Measurements from ENCODE around the gene ATP5F1D.

Gene ATP5F1D

GRCh38 chr19:1261538-1261797 is 19.9 kb downstream of the ATP5F1D start:
- TF ChIP-seq, protein P1, sequence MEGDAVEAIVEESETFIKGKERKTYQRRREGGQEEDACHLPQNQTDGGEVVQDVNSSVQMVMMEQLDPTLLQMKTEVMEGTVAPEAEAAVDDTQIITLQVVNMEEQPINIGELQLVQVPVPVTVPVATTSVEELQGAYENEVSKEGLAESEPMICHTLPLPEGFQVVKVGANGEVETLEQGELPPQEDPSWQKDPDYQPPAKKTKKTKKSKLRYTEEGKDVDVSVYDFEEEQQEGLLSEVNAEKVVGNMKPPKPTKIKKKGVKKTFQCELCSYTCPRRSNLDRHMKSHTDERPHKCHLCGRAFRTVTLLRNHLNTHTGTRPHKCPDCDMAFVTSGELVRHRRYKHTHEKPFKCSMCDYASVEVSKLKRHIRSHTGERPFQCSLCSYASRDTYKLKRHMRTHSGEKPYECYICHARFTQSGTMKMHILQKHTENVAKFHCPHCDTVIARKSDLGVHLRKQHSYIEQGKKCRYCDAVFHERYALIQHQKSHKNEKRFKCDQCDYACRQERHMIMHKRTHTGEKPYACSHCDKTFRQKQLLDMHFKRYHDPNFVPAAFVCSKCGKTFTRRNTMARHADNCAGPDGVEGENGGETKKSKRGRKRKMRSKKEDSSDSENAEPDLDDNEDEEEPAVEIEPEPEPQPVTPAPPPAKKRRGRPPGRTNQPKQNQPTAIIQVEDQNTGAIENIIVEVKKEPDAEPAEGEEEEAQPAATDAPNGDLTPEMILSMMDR (conservative IDR thresholded peaks at IDR 0.05) = no peak
- peak overlapping the region; percentile 84 for H3K27ac ChIP-seq

- H3K27ac ChIP-seq = peak overlapping the region; percentile 84
- TF ChIP-seq, protein P1 (conservative IDR thresholded peaks at IDR 0.05) = no peak
Measured at GRCh38 chr19:1261798-1262622, 20.5 kb downstream of the ATP5F1D start.

- TF ChIP-seq, protein P1 (conservative IDR thresholded peaks at IDR 0.05) = no peak
- H3K27ac ChIP-seq = peak overlapping the region; percentile 84; the same call in 1 of the 2 replicates
Measured at GRCh38 chr19:1262623-1263123, 21.1 kb downstream of the ATP5F1D start.

DNA sequence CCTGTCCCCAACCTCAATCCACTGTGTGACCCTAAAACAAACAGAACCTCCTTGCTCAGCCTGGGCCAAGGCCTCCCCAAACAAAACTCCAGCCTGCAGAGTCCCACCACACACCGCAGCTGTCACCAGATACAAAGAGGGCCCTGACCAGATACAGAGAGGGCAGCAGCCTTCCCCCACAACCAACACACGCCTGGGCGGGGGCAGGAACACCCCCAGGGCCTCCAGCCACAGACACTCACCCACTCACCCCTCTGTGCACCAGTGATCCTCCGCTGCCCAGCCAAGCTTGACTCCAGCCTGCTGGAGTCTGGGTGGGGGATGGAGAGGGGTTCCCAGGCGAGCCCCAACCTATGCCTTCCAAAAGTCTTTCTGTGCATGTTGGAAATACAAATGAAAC is 21.6 kb downstream of the ATP5F1D start:
- no peak overlapping the region for H3K27ac ChIP-seq
- TF ChIP-seq, protein P1 (conservative IDR thresholded peaks at IDR 0.05) = no peak

DNA sequence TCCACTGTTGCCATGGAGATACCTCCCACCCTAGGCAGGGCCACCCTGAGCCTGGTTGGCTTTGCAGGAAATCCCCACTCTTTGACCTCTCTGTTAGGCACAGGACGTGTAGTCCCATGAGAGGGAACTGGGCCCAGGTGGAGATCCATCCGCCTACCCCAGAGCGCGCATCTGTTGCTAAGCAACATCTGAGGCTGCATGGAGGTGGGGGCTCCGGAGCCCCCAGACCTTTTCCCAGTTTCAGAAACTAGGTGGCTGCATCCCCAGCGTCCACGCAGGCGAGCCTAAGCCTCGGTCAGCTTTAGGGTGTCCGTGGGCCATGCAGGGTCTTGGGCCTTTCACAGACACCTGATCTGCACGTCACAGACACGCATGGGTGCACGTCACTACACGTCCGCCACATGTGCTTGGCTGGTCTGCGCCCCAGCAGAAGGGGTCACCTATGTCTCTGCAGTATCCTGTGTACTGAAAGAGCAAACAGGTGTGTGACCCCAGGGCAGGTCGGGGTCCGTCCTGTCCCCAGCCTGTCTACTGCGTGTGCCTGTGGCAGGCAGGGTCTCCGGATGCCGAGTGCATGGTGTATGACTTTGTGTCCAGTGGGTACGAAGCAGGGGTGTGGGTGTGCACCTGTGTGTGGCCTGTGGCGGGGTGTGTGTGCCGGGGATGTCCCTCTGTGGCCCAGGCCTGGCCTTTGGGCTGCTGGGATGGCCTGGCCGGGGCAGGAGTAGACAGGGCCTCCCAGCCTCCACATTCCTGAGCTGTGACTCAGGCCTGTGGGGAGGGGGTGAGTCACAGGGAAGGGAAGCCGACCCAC is 23.5 kb downstream of the ATP5F1D start:
- H3K27ac ChIP-seq = peak overlapping the region; percentile 66; the same call in 1 of the 2 replicates
- TF ChIP-seq, protein P1 (conservative IDR thresholded peaks at IDR 0.05) = no peak

DNA sequence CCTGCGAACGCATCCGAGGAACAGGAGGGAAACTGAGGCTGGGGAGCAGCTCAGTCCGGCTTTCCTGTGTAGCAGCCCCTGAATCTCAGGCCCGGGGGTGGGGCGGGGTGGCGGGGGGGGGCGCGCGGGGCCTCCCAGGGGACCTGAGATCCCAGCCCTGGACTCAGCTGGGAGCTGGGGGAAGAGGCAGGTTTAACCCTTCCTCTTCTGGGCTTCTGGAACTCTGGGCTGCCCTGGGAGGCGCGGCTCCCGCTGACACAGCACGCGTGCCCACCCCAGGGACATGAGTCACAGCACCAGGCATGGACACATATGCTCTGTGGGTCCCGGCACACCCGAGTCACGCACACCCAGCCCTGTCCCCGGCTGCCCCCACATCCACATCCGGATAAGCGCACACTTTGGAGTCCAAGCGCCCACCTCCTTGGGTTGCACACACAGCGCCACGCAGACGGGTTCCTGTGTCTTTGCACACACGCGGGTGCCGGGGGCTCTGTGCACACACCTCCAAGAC is 24.1 kb downstream of the ATP5F1D start:
- peak overlapping the region; percentile 66 for H3K27ac ChIP-seq

More for the DNA sequence above, 24.1 kb downstream of the ATP5F1D start:
- TF ChIP-seq, protein P1 (conservative IDR thresholded peaks at IDR 0.05) = no peak
